HepG2 (cell line): Measurements from ENCODE around the gene ABCC5. TPM values are rescaled to one million over a fixed set of nuclear protein-coding genes. Genes with fewer than 3 reads are reported as not detected.

Experiments used
- GLI4 ChIP-seq: sonication (generic); formaldehyde crosslinking; IDR thresholded peaks from 2 replicates; pipeline ENCODE4 v1.5.1; 2020; ENCODE audit warnings: missing genetic modification reagents, mild to moderate bottlenecking, moderate library complexity, borderline replicate concordance
- ISX ChIP-seq: sonication (generic); formaldehyde crosslinking; conservative IDR thresholded peaks from 2 replicates; pipeline ENCODE4 v1.5.0; 2020; ENCODE audit warnings: missing genetic modification reagents
- MNT ChIP-seq: fragments of 450-650 bp; IDR thresholded peaks from 2 replicates; pipeline ENCODE4 v1.6.1; 2016
- NFKBIZ ChIP-seq: IDR thresholded peaks from 2 replicates; pipeline ENCODE4 v1.6.1; 2018; ENCODE audit warnings: missing genetic modification reagents, missing compliant biosample characterization
- SNAPC2 ChIP-seq: sonication (generic); formaldehyde crosslinking; IDR thresholded peaks from 2 replicates; pipeline ENCODE4 v1.8.1; 2022; ENCODE audit warnings: mild to moderate bottlenecking, missing genetic modification reagents
- TFDP2 ChIP-seq: sonication (generic); formaldehyde crosslinking; IDR thresholded peaks from 2 replicates; pipeline ENCODE4 v1.4.0; 2020; ENCODE audit warnings: missing genetic modification reagents
- ZBTB33 ChIP-seq: sonication (generic); formaldehyde crosslinking; IDR thresholded peaks from 2 replicates; pipeline ENCODE4 v1.4.0; 2020; ENCODE audit warnings: missing genetic modification reagents
- ZBTB39 ChIP-seq: sonication (generic); formaldehyde crosslinking; IDR thresholded peaks from 2 replicates; pipeline ENCODE4 v1.5.0; 2020; ENCODE audit warnings: missing genetic modification reagents
- ZFP1 ChIP-seq: IDR thresholded peaks from 2 replicates; pipeline ENCODE4 v1.6.1; 2016
- ZNF597 ChIP-seq: sonication (generic); formaldehyde crosslinking; IDR thresholded peaks from 2 replicates; pipeline ENCODE4 v1.5.0; 2020; ENCODE audit warnings: missing genetic modification reagents
- ZNF614 ChIP-seq: IDR thresholded peaks from 2 replicates; pipeline ENCODE4 v1.6.1; 2018; ENCODE audit warnings: missing biosample characterization, missing genetic modification reagents, inconsistent platforms, borderline replicate concordance
- ZNF619 ChIP-seq: sonication (generic); formaldehyde crosslinking; IDR thresholded peaks from 2 replicates; pipeline ENCODE4 v1.4.0; 2020; ENCODE audit warnings: mild to moderate bottlenecking, missing genetic modification reagents
- ZNF773 ChIP-seq: sonication (generic); formaldehyde crosslinking; IDR thresholded peaks from 2 replicates; pipeline ENCODE4 v1.4.0; 2020; ENCODE audit warnings: missing genetic modification reagents, borderline replicate concordance
- polyA plus RNA-seq, 8 experiments: library from polyadenylated mRNA; depleted of rRNA in 3 of 8; stranded (reverse) in 7 of 8; unstranded in 1 of 8; fragments of >200 nt; fragmentation: Illumina TruSeq in 4 of 8; extraction: Trizol in 4 of 8; gene quantifications; 2 replicates each; pipeline versions ENCODE4 v1.2.1 to v1.2.3, GENCODE V29; 2011 to 2016; ENCODE audit warnings: low read depth in 4 of 8, missing spikeins in 1 of 8, mixed read lengths in 1 of 8; ENCODE audit not compliant: insufficient read depth in 1 of 8
- total RNA-seq, 5 experiments: library from RNA; depleted of rRNA; stranded (reverse); fragments of >200 nt; fragmentation: Illumina TruSeq; extraction: Trizol; gene quantifications; 2 replicates each; pipeline ENCODE4 v1.2.3, GENCODE V29; 2016; ENCODE audit warnings: low read depth in 1 of 5
- TF ChIP-seq, protein P1 (sequence below): sonication (generic); formaldehyde crosslinking; IDR thresholded peaks from 2 replicates; pipeline ENCODE4 v1.4.0; 2020; ENCODE audit warnings: missing genetic modification reagents
- TF ChIP-seq, protein P2 (sequence below): sonication (generic); formaldehyde crosslinking; conservative IDR thresholded peaks from 2 replicates; pipeline ENCODE4 v1.4.0; 2020; ENCODE audit warnings: missing genetic modification reagents

The ABCC5 gene
- total and polyA plus RNA-seq, 2 of the 13 experiments (the other 11 are each of a cell fraction or from before 2014, with no cell fraction given) = 12.5 to 12.7 TPM

DNA sequence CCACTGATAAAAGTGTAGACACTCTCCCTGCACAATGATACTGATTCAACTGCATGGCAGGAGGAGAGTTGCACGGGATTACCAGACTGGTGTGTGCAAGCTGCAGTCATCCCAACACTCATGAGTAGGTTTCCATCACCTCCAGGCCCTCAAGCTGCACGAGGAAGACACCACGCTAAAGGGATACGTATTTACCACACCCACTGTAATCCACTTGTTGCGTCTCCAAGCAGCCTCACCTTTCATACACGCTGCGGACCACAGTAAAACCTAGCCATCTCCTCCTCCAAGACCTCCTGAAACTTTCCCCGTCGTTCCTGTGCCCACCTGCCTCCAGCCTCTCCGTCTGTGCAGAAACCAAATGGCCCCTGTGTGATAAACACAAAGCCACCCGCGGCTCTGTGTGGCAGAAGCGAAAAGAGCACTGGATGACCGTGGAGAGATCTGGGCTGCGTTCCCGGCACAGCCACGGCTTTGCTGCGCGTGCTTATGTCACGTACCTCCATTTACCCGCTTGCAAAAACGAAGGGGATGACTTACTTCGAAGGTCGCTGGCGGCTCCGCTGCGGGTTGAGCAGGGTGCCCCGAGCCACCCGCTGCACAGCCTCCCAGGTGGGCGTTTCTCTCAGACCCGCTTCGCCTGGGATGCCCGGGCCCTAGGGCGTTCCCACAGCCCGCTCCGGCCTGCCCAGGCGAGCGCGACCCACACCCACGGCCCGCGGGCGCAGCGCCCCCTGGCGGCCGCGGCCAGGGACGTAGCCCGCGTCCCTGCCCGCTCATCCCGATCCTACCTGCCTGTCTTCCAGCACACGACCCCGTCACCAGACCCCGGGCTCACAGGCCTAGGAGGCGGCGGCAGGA, 643 bp downstream of the ABCC5 start (continued):
- TF ChIP-seq ZBTB39 (CRISPR knock-in tag) (no peak), SNAPC2 (CRISPR knock-in tag) (no peak), ISX (CRISPR knock-in tag) (no peak), GLI4 (CRISPR knock-in tag) (no peak), TFDP2 (0 out of 2 replicates have a peak, but pooled peaks have one; percentile 6), ZFP1 (CRISPR knock-in tag) (no peak), ZNF597 (CRISPR knock-in tag) (0 out of 2 replicates have a peak, but pooled peaks have one; percentile 48), MNT (no peak), ZNF619 (CRISPR knock-in tag) (no peak), ZNF773 (CRISPR knock-in tag) (peak; percentile 52; the same call in 1 of the 2 replicates), ZBTB33 (CRISPR knock-in tag) (0 out of 2 replicates have a peak, but pooled peaks have one; percentile 68), NFKBIZ (CRISPR knock-in tag) (0 out of 2 replicates have a peak, but pooled peaks have one; percentile 10), ZNF614 (CRISPR knock-in tag) (no peak)
- TF ChIP-seq, protein P1, sequence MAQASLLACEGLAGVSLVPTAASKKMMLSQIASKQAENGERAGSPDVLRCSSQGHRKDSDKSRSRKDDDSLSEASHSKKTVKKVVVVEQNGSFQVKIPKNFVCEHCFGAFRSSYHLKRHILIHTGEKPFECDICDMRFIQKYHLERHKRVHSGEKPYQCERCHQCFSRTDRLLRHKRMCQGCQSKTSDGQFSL (CRISPR knock-in tag) = 0 out of 2 replicates have a peak, but pooled peaks have one; percentile 34
- TF ChIP-seq, protein P2, sequence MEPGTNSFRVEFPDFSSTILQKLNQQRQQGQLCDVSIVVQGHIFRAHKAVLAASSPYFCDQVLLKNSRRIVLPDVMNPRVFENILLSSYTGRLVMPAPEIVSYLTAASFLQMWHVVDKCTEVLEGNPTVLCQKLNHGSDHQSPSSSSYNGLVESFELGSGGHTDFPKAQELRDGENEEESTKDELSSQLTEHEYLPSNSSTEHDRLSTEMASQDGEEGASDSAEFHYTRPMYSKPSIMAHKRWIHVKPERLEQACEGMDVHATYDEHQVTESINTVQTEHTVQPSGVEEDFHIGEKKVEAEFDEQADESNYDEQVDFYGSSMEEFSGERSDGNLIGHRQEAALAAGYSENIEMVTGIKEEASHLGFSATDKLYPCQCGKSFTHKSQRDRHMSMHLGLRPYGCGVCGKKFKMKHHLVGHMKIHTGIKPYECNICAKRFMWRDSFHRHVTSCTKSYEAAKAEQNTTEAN (CRISPR knock-in tag) = no peak
